Activated T-cell treated with anti-CD3 and anti-CD28 coated beads, Interleukin-2, amount 50 U/mL, for 48 hours (primary cell): ENCODE results near the gene BNC2.
"Not testable (repeated sequence)": the region's sequence is repeated elsewhere in the genome, so short reads cannot be mapped to it uniquely, and the experiment has no call there.

Experiments used
- DNase-seq, 2 experiments: peaks; one replicate each; pipeline ENCODE4 v3.0.0-alpha.2; 2020

The BNC2 gene

DNA sequence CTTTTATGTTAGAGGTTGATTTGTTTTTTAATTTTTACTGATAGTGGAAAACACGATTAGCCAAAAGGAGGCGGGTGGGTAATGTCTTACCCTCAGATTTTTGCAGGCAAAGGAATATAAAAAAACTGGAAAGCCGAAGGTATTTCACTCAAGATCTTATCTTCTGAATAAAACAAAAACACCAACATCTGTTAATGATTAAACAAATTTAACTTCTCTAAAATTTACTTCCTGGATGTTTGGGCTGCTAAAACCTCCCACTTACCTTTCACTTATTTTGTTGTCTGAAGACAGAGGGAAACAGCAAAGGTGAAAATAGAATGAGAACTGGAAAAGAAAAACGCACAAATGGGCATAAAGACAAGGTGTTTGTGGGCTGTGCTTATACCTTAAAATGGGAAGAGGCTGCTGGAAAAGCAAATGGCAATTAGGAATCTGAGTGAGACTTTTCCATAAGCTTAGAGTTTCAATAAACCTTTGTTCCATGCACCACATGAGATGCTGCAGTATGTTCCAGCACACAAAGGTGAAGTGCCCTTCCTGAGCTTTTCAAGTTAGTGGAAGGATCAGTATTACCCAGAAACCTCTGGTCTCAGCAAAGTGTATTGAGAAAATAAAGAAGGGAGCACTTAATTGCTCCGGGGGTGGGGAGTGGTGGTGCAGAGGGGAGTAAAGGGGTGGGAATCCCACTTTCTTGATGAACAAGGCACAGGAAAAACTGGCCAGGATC lies 298.3 kb downstream of the BNC2 start:
- DNase-seq, result no peak

DNA sequence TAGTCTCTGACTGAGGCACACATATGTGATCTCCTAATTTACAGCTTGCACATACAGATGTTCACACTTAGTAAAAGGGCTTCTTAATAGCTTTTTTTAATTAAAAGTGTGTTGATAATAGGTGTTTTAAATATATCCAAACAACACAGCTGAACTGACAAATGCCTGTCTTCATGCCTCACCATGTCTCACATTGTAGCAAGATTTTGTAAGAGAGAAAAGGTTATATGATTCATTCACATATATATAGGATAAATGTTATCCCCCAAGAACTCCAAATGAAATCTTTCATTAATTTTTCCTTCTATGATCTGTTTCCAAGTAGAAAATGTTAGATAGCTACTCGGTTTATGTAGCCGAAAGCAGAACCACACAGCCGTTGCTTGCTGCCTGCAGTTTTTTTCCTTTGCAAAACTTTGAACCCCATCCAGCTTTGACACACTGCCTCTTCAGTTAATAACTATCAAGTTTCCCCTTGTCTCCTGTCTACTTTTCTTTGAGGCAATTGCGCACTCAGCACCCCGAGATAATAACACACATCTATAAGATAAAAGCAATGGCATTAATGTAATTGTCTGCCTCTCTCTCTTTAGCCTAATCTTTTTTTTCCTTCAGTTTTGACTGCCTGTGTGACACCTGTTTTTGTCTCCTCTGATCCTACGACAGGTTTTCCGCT lies 299.2 kb downstream of the BNC2 start:
- DNase-seq, result no peak

DNA sequence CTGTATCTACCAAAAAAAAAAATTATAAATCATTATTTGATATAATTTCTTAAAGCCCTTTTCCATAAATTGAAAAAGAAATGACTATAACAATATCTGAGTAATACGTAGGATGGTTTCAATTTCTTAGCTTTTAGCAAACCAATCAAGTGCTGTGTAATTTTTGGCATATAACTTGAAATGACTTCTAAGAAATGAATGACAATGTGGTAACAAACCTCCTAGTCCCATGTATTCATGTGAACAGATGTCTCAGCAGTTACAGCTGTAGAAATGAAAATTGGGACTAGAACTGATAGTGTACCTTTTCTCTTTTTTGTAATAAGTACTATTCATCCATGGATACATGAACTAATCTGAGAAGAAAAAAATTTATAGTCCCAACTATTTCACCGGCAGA lies 307.0 kb downstream of the BNC2 start:
- no peak for DNase-seq

DNA sequence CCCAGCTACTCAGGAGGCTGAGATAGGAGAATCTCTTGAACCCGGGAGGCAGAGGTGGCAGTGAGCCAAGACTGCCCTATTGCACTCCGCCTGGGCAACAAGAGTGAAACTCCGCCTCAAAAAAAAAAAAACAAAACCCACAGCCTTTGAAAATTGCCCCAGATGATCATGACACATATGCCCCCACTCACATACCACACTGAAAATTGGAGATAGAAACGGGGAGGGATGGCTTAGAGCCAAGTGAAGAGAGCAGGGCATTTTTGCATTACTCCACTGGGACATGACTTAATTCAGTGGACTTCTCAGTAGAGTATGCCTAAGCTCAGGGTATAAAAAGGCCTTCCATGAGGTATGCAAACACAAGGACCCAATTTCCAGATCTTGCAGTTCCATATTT lies 309.3 kb downstream of the BNC2 start:
- no peak for DNase-seq

DNA sequence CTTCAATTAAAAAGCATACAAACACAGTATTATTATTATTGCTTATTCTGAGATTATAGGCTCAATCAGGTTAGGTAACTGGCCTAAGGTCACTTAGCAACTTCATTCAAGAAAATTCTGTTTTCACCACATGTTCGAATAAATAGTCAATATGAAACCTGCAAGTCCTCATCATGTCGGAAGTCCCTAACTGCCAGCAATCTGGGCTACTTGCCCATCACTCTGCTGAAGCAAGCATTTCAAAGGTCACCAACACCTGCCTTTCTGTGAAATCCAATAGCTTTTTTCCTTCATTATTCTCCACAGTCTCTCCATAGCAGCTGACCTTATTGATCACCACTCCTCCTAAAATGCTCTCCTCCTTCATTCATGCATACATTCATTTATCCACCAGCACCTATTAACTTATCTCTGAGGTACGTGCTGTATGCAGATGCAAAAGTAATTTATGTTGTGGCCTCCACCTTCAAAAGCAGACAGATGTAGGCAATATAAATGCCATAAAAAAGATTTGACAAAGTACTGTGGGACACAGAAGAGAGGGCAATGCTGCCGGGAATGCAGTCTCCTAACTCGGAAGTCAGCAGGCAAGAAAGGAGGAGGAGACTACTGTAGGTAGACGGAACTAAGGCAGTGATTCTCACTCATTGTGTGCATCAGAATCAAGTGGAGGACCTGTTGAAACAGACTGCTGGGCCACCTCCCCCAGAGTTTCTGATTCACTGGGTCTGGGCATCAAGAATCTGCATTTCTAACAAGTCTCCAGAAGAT lies 310.9 kb downstream of the BNC2 start:
- DNase-seq, result no peak

DNA sequence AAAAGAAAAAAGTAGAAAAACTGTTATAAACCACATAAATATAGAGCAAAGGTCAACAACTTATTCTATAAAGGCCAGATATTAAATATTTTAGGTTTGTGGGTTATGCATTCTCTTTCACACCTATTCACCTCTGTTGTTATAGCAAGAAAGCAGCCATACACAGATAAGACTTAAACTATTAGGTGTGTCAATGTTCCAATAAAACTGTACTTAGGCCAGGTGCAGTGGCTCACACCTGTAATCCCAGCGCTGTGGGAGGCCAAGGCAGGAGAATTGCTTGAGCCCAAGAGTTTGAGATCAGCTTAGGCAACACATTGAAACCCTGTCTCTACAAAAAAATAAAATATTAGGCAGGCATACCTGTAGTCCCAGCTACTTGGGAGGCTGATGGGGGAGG lies 314.7 kb downstream of the BNC2 start:
- no peak for DNase-seq

DNA sequence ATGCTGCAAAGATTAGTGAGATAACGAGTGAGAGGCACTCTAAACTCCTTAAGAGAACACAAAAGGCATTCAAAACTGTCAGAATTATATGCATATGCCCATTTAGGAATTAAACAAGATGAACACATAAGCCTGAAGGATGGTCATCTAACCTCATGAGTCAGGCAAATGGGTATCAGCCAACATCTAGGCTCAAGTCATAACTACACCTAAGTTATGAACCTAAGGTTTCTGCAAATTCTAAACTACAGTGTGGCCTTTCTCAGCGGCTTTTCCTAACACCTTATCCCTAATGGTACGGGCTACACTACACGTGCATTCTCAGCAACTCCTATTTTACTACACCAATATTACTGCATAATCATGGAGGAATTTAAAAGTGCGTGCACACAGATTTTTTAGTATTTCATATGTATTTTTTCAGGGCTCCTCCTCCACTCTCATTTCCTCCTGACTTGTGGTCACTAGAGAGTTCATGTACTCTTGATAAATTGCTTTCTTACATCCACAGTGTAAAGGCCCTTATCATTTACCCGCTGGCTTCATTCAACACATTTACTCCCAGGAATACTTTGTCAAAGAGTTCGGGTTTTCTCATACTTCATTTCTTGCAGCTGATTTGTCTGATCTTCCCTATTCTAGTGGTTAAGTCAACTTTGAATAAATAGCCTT lies 316.5 kb downstream of the BNC2 start:
- DNase-seq, result no peak

DNA sequence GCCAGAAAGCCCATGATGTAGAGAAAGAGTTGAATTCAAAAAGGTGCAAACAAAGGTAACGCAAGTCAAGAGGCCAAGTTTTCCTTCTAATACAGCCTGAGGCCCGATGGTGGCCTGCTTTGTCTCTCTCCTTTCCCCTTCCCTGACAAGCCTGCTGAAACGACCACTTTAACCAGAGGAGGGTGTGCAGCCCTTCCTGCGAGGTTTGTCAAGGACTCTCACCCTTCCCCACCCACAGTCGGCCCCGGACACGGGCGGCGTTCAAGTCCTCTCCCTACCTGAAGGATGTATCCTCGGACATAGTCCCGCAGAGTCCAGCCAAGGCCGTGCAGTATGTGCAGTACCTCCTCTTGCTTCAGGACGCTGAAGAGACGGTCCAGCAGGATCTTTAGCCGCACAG lies 318.2 kb downstream of the BNC2 start:
- no peak for DNase-seq

DNA sequence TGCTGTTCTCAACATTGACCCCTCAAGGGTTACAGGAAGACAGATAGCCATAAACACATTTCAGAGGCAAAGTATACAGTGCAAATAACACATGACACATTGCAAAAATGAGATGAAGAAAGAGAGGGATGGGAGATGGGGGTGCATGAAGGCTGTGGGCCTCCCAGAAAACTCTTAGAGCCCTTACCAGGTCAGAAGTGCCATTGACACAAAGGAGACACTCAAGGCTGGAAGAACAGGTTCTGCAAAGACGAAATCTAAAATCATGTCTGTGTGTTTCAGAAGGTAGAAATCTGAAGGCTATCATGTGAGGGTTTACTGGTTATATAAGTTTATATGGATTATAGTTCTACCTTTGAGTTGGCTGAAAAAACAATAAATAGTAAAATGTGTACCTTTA lies 318.8 kb downstream of the BNC2 start:
- no peak for DNase-seq

DNA sequence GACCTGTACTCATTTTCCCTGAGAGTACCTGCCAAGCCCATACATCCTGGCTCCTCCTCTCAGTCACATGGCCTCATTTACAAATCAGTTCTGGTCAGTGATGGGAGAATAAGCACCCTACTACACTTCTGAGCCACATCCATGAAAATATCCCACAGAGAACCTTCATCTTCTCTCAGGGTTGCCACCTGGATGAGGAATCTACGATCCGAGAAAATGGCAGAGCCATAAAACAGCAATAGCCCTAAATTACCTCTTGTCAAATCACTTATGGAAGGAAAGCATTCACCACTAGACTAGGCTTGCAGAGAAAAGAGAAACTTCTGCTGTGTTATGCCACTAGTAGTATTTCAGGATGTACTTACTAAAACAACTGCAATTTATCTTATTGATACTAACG lies 324.8 kb downstream of the BNC2 start:
- no peak for DNase-seq

DNA sequence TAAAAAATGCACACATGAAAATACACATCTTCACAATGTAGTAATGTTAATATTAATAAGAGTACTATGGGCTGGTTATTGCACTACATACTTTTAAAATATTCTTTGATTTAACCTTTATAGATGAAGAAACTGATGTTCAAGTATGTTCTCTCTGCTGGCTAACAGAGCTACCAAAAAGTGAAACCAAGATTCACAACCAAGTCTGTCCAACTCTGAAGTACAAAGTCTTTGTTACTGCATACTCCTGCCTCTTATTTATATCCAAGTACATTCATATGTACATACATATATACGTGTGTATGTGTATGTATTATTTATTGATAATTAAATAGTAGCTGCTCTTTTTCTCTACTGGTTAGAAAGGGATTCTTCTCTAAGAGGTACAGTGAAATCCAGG lies 325.6 kb downstream of the BNC2 start:
- no peak for DNase-seq

DNA sequence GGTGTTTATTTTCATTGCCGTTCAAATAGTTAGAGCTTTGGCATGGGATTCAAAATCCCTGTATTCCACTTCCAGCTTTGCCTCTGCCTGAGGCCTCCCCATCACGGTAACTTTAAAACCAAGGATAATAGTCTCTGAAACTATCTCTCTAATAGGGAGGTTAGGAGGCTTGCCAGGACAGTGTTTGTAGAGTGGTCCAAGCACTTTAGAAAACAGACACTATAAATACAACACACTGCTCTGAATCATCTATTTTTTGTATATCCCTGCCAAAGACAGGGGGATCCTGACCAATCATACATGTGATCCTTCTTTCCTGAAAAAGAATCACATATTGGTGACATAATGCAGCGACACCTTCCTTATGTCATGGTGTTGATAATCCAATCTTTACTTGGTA lies 326.8 kb downstream of the BNC2 start:
- DNase-seq, result no peak

DNA sequence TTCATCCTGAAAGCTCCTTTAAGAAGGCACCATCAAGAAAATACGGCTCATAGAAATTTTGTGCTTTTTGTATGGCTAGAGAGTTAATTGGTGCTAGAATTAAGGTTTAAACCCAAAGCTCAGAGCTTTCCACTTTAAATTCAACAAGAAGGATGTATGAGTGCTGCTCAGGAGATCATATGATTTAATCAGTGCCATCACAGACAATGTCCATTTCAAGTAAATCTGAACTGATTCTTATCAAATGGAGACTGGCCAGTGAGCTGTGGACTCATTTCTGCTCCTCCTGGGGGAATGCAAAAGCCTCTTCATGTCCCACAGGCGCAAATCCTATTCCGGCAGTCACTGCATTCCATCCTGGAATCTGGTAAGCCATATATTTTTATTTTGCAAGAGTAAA lies 327.2 kb downstream of the BNC2 start:
- no peak for DNase-seq

DNA sequence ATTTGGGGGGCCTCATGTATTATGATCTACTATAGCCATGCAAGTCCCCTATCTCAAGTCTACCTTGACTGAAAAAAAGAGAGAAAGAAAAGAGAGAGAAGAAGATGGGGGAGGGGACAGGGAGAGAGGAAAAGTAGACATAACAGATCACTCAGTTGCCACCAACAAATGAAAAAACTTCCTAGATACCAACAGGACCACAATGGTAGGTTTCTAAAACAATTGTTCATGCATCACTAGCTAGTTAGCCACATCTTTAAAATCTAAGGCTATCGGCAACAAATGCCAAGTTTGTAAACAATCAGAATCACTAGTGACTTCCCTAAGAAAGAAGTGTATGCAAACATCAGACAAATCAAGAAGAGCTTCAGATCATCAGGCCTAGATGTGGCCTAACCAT lies 328.2 kb downstream of the BNC2 start:
- DNase-seq, result no peak

DNA sequence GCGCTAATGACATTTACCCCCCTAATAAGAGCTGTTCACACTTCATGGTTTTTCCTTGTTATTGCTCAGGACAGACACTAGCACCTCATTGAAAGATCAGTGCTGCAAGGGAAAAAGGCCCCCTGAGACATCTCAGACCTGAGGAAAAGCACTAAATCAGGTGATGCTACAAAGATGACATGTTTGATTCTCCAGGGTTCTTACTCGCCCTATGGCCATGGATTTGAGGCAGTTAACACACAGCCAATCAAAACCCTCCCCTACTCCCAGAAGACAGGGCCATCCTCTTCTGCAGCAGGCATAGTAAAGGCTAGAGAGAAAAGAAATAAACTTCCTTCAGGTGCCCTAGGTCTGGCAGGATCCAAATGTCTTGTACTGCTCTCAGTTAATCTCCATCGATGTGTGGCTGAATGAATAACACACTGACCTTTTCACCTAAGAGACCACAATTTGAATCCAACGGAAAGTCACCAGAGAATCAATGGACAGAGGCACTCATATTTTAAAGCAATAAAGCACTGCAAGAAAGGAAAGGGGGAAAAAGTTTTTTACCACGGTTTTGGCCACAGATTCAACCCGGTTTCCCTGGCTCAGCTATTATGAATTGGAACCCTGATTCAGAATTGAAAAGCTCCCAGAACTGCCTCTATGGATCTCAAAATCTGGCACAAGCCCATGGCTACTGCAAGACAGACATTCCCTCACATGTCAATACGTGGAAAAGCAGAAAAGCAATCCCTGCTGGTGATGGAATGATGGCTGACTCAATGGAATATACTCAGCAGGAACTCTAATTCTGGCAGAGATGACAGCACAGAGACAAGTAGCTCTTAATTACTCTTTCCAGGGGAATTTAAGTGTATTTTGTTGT lies 329.5 kb downstream of the BNC2 start:
- no peak for DNase-seq

DNA sequence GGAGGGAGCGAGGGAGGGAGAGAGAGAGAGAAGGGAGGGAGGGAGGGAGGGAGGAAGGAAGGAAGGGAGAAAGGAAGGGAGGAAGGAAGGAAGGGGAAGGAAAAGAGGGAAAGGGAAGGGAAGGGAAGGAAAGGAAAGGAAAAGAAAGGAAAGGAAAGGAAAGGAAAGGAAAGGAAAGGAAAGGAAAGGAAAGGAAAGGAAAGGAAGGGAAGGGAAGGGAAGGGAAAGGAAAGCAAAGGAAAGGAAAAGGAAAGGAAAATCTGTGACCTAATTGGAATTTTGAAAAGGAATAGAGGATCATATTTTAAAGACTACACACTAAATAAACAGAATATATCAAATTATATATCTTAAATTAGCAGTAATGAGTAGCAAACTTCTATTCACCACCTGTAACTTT lies 330.8 kb downstream of the BNC2 start:
- DNase-seq, result not testable (repeated sequence)

DNA sequence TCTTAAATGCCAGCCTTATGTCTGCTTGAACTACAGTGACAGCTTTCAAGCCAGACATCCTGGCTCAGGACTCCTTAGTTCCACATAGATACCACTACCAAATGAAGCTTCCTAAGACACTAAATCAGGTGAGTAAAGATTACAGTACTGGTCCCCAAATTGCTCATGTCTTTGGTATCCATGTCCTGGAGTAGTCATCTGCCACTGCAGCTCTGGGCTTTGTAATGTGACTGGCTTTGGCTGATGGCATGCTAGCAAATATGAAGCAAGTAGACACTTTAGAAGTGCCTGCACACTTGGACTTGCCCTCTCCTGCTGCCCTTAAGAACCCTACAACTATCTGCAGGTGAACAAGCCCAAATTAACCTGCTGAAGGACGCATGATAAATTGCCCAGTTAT lies 334.9 kb downstream of the BNC2 start:
- no peak for DNase-seq

DNA sequence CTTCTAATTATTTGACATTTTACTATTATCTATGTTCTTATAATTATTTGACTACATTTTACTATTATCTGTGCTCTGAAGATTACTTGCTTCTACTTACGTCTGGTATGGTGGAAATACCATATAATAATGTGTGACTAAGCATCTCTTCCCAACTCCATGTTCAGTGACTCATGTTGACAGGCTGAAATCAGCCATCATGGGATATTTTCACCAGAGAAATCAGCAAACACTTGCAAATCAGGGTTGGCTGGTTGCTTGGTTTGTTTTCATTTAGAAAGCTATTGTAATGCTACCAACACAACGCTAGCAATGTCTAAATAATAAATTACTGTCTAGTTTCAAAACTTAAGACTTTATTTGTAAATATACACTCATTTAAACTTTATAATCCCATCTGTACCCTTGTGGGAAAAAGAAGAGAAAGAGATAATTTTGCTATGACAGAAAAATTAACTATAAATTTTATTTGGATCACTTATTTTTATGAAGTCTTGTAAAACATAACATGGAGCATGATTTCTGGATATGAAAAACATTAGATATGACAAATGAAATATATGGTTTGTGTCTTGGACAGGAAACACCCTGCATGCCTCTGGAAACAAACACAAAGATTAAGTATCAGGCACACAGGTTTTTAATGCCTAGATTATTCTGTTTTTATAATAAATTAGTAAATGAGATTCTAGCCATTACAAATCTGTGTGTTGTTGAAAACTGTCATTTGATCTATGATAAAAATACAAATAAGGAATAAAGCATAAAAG lies 337.6 kb downstream of the BNC2 start:
- no peak for DNase-seq

DNA sequence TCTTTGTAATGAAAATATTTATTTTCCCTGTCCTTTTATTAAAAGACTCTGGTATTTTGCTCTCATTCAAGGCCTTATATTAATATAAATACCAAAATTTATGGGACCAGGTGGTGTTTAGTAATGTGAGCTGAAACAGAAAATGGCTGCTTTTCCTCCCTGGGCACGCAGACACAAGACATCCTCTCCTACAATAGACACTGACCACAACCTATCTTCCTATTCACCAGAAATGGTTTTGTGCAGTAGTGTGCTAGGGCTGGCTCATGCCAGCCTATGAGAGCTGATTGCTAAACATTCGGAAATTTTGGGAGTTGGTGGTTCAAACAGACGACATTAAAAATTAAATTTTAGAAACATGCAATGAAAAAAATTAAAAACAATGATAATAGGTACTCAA lies 338.2 kb downstream of the BNC2 start:
- no peak for DNase-seq

DNA sequence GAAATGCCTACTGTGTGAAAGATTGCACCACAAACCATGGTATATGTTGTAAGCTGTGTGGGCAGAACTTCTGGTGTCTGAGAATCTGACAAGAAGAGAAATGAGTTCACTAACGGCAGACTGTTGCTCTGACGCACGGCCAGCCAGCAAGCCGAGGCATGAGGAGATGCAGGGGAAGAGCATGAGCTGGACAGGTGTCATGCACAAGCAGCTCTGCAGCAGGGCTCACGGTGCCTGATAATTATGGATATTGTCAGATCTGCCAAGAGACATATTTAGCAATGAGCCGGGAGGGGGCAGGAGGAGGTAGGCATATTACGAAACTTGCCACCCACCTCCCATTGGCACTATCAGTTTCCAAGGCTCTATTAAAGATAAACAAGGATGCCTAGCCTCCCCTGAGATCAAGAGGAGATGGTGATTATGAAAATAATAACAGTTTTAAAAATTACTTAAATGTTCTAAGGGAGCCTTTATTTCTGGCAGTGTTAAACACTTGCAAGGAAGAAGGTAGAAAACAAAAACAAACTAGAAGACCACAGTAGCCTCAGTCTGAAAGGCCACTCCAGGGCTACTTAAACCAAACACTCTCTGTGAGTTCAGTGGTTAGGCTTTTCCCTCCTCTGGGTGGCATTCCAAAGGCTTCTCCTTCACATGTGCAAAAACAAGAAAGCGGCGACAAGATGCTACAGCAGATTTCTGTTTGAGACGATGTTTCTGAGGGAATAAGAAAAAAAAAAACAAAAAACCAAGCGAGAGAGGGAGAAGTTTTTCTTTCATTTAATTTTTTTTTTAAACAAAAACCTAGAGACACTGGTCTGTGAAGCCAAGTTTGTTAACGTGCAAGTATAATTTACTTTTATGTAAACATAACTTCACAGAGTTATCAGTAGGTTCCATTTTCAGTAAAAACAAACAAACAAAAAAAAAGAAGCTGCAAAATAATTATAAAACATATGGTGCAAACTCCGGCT lies 339.5 kb downstream of the BNC2 start:
- DNase-seq, result no peak

DNA sequence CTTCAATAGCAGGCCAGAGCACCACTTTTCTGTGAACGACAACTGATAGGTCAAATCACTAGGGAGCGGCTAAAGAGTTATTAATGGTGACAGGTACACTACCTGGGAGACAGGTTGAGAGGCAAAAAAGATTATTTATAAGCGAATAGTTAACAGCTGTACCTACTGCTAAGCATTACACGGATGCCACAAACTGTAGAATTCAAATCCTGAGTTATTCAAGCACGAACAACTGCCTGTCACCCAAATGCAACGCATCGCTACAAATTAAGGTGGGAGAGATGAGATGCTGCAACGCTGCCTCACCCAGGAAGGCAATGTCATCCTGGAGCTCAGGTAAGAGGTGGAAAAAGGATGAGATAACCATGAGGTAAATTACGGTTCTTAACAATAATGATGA lies 342.9 kb downstream of the BNC2 start:
- no peak for DNase-seq
